HepG2 (cell line): ENCODE measurements around the gene HPCAL1. TPM values are rescaled to one million over a fixed set of nuclear protein-coding genes. Genes with fewer than 3 reads are reported as not detected.
A peak's percentile ranks its signal among the peaks of the same experiment; 100 is the strongest.

Experiments
- AGO1 ChIP-seq: fragments of 200-400 bp; formaldehyde crosslinking; IDR thresholded peaks from 2 replicates; pipeline ENCODE4 v1.6.1; 2017; ENCODE audit warnings: mild to moderate bottlenecking, low read depth, low read length, moderate library complexity; ENCODE audit not compliant: poor library complexity, severe bottlenecking
- ATM ChIP-seq: fragments of 450-650 bp; IDR thresholded peaks from 2 replicates; pipeline ENCODE4 v1.7.1; 2017; ENCODE audit warnings: mild to moderate bottlenecking, borderline replicate concordance
- DR1 ChIP-seq: sonication (generic); formaldehyde crosslinking; IDR thresholded peaks from 2 replicates; pipeline ENCODE4 v1.8.0; 2021; ENCODE audit warnings: mild to moderate bottlenecking, missing genetic modification reagents, inconsistent platforms
- EEA1 ChIP-seq: sonication (generic); formaldehyde crosslinking; IDR thresholded peaks from 2 replicates; pipeline ENCODE4 v1.5.1; 2020; ENCODE audit warnings: mild to moderate bottlenecking, missing genetic modification reagents, borderline replicate concordance
- FOXK2 ChIP-seq: fragments of 450-650 bp; IDR thresholded peaks from 2 replicates; pipeline ENCODE4 v1.6.1; 2016
- FOXP1 ChIP-seq, 2 experiments: fragments of 450-650 bp in 1 of 2; IDR thresholded peaks; 2 replicates each; pipeline ENCODE4 v1.6.1; 2017 to 2018; ENCODE audit warnings: antibody characterized with exemption in 1 of 2
- GPN1 ChIP-seq: sonication (generic); formaldehyde crosslinking; IDR thresholded peaks from 2 replicates; pipeline ENCODE4 v1.5.1; 2020; ENCODE audit warnings: missing genetic modification reagents, borderline replicate concordance
- HIC2 ChIP-seq: sonication (generic); formaldehyde crosslinking; IDR thresholded peaks from 2 replicates; pipeline ENCODE4 v1.9.0; 2022; ENCODE audit warnings: low read depth, missing genetic modification reagents
- HNF4G ChIP-seq, 2 experiments: sonication (generic) in 1 of 2; formaldehyde crosslinking in 1 of 2; IDR thresholded peaks; 2 replicates each; pipeline versions ENCODE4 v1.4.0 to v1.6.1; 2011 to 2020; ENCODE audit warnings: borderline replicate concordance in 2 of 2, low read depth in 2 of 2, mild to moderate bottlenecking in 2 of 2, low read length in 1 of 2, missing genetic modification reagents in 1 of 2, moderate library complexity in 1 of 2
- KDM5A ChIP-seq: fragments of 200-600 bp; sonication (generic); IDR thresholded peaks from 2 replicates; pipeline ENCODE4 v1.7.0; 2018; ENCODE audit warnings: antibody characterized with exemption, mild to moderate bottlenecking, low read length, borderline replicate concordance
- MIER3 ChIP-seq: IDR thresholded peaks from 2 replicates; pipeline ENCODE4 v1.6.1; 2016; ENCODE audit warnings: missing compliant biosample characterization, borderline replicate concordance
- RFX3 ChIP-seq: IDR thresholded peaks from 2 replicates; pipeline ENCODE4 v1.6.1; 2016; ENCODE audit warnings: missing biosample characterization, missing genetic modification reagents
- THAP9 ChIP-seq: sonication (generic); formaldehyde crosslinking; IDR thresholded peaks from 2 replicates; pipeline ENCODE4; 2020; ENCODE audit warnings: missing genetic modification reagents, mild to moderate bottlenecking, borderline replicate concordance
- YEATS4 ChIP-seq: sonication (generic); formaldehyde crosslinking; IDR thresholded peaks from 2 replicates; pipeline ENCODE4 v1.4.0; 2020; ENCODE audit warnings: missing genetic modification reagents, borderline replicate concordance
- ZBTB46 ChIP-seq: sonication (generic); formaldehyde crosslinking; IDR thresholded peaks from 2 replicates; pipeline ENCODE4 v1.4.0; 2020; ENCODE audit warnings: mild to moderate bottlenecking, missing genetic modification reagents, borderline replicate concordance
- ZNF512 ChIP-seq: sonication (generic); formaldehyde crosslinking; IDR thresholded peaks from 2 replicates; pipeline ENCODE4 v1.4.0; 2020; ENCODE audit warnings: mild to moderate bottlenecking, missing genetic modification reagents
- ZNF816 ChIP-seq: sonication (generic); formaldehyde crosslinking; IDR thresholded peaks from 2 replicates; pipeline ENCODE4 v1.8.0; 2022; ENCODE audit warnings: missing genetic modification reagents, mild to moderate bottlenecking, borderline replicate concordance
- polyA plus RNA-seq, 8 experiments: library from polyadenylated mRNA; depleted of rRNA in 3 of 8; stranded (reverse) in 7 of 8; unstranded in 1 of 8; fragments of >200 nt; fragmentation: Illumina TruSeq in 4 of 8; extraction: Trizol in 4 of 8; gene quantifications; 2 replicates each; pipeline versions ENCODE4 v1.2.1 to v1.2.3, GENCODE V29; 2011 to 2016; ENCODE audit warnings: low read depth in 4 of 8, missing spikeins in 1 of 8, mixed read lengths in 1 of 8; ENCODE audit not compliant: insufficient read depth in 1 of 8
- total RNA-seq, 5 experiments: library from RNA; depleted of rRNA; stranded (reverse); fragments of >200 nt; fragmentation: Illumina TruSeq; extraction: Trizol; gene quantifications; 2 replicates each; pipeline ENCODE4 v1.2.3, GENCODE V29; 2016; ENCODE audit warnings: low read depth in 1 of 5
- TF ChIP-seq, protein P1 (sequence below): sonication (generic); formaldehyde crosslinking; IDR thresholded peaks from 2 replicates; pipeline ENCODE4 v1.5.0; 2020; ENCODE audit warnings: missing genetic modification reagents, mild to moderate bottlenecking, borderline replicate concordance
- TF ChIP-seq, protein P2 (sequence below): sonication (generic); formaldehyde crosslinking; conservative IDR thresholded peaks from 2 replicates; pipeline ENCODE4 v1.5.0; 2020; ENCODE audit warnings: missing genetic modification reagents

HPCAL1 gene
- total and polyA plus RNA-seq, 2 of the 13 experiments (the other 11 are each of a cell fraction or from before 2014, with no cell fraction given): 29.5 to 29.9 TPM

DNA sequence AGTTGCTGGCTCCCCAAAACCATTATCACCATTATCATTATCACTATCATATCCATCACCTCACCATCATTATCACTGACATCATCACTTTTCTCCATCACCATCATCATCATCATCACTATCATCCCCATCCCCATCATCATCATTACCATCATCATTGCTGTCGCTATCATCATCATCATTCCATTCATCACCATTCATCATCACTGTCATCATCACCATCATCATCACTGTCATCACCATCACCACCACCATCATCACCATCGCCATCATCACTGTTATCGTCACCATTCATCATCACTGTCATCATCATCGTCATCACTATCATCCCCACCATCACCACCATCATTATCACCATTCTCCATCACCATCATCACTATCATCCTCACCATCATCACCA, 9.0 kb downstream of the HPCAL1 start (continued):
- TF ChIP-seq THAP9 (CRISPR knock-in tag) (no peak), YEATS4 (CRISPR knock-in tag) (no peak), KDM5A (no peak), ZNF816 (no peak), FOXP1 (IDR thresholded peaks at IDR 0.05) (peak; percentile 55; the same call in 1 of the 2 replicates), FOXP1 (CRISPR knock-in tag; IDR thresholded peaks at IDR 0.05) (no peak), ATM (no peak; the same call in 1 of the 2 replicates), MIER3 (CRISPR knock-in tag) (no peak), RFX3 (no peak), DR1 (CRISPR knock-in tag) (no peak), ZNF512 (CRISPR knock-in tag) (no peak), GPN1 (CRISPR knock-in tag) (no peak), ZBTB46 (no peak), EEA1 (CRISPR knock-in tag) (no peak), HNF4G (IDR thresholded peaks at IDR 0.05; ENCODE audit: borderline replicate concordance, low read depth, low read length) (no peak), HNF4G (CRISPR knock-in tag; IDR thresholded peaks at IDR 0.05; ENCODE audit: borderline replicate concordance, low read depth) (no peak), AGO1 (no peak), HIC2 (CRISPR knock-in tag) (no peak), FOXK2 (peak; percentile 35; the same call in 1 of the 2 replicates)
- TF ChIP-seq, protein P1, sequence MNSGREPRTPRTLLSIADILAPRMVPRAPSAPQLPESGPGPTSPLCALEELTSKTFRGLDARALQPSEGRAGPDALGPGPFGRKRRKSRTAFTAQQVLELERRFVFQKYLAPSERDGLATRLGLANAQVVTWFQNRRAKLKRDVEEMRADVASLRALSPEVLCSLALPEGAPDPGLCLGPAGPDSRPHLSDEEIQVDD (CRISPR knock-in tag): no peak
- TF ChIP-seq, protein P2, sequence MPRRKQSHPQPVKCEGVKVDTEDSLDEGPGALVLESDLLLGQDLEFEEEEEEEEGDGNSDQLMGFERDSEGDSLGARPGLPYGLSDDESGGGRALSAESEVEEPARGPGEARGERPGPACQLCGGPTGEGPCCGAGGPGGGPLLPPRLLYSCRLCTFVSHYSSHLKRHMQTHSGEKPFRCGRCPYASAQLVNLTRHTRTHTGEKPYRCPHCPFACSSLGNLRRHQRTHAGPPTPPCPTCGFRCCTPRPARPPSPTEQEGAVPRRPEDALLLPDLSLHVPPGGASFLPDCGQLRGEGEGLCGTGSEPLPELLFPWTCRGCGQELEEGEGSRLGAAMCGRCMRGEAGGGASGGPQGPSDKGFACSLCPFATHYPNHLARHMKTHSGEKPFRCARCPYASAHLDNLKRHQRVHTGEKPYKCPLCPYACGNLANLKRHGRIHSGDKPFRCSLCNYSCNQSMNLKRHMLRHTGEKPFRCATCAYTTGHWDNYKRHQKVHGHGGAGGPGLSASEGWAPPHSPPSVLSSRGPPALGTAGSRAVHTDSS: no peak
